NCI-H82 (cell line): ENCODE measurements around the gene RAB33A.
"Not testable (repeated sequence)": the region's sequence is repeated elsewhere in the genome, so short reads cannot be mapped to it uniquely, and the experiment has no call there.

Experiments used
- DNase-seq: peaks from one replicate; lab custom pipeline; 2025; lab: John Stamatoyannopoulos, UW

The RAB33A gene

GRCh38 chrX:130172127-130172845 lies 524 bp downstream of the RAB33A start:
- DNase-seq = peak; percentile 14

DNA sequence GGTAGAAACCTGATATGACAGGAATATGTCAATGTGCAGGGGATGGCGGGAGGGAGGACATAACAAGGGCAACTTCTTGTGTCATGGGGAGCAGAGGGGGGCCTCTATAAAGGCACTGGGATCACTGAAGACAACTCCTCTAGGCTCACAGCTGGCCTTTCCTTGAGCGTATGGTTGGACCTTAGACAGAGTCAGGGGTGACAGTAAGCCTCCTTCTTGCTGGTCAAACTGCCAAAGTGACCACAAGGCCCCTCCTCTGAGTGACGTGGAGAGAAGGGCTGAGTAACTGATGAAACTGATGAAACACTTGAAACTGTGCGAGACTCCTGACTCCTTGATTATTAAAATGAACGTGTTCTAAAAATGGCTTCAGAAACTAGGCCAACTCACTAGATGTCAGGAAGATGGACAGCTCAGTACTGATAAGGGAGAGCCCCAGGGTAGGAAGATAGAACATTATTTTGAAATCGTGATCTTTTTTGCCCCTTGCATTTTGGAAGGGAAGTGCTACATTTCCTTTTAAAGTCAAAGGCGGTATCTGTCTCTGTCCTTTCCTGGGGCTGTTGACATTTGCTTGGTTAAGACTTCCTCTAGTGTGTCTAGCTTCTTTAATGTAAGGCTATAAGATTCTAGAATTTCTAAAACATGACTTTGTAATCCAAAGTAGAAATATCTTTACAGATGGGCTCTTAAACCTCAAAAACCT lies 1.6 kb downstream of the RAB33A start:
- DNase-seq = no peak

DNA sequence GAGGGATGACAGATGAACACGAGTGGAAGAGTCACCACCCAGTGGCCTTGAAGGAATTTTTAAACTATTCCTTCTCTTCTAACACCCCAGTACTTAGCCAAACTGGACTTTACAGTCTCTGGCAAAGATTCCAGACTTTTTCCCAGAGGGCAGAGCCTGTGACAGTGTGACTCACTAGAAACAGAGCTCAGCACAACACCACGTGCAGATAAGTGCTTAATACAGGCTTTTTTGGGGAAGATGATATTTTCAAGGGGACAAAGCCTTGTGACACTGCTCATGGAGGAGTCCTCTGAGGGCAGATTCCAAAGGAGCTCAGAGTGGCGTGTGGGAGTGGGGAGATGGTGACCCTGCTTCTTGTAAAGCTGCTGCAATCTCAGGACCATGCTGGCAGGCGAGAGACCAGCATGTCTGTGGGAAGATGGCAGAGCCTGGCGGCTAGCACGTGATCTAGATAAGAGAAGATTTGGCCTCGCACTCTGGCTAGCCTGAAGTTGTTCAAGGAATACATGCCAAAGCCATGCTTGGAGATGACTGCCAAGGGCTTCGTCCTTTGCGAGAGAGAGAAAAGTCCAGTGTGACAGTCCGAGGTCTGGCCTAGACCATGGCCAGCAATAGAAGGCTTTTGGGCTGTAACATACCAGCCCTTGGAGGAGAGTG lies 2.4 kb downstream of the RAB33A start:
- no peak for DNase-seq

- DNase-seq = no peak
These were observed 3.2 kb downstream of the RAB33A start for GRCh38 chrX:130174937-130175336.

DNA sequence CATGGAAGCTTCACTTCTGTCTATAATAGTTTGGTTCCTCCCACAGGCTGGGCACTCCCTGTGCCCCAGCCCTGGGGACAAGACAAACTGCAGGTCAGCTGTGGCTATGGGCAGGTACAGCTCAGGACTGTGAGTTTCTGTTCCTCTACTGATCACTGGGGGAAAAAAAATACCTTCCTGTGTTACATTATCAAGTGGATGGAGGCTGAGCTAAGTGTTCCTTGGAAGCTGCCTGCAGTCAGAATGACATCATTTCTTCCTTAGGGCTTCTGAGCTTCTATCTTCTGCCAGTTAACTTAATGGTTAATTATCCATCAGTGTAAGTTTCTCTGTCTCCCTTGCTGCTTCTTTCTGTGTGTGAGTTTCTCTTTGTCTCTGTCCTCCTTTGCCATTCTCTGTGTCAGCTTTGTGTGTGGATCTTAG lies 4.6 kb downstream of the RAB33A start:
- DNase-seq = no peak

DNA sequence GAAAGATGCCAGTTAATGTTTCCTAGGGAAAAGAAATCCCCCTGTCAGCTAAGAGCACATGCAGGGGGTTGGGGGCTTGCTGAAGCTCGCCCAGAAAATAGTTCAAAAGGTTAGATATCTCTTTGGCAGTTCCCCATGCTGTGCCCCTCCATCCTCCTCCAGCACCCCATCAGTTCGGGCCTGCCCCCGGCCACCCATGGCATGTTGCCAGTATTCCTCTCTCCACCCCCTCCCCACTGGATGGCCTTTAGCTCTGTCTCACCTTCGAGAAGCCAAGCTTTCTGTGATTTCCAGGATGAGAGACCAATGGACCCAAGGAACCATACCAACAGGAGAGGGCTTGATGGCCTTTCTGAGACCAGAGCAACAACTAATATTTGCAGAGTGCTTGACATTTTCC lies 5.2 kb downstream of the RAB33A start:
- DNase-seq = no peak

- DNase-seq = no peak
These were observed 7.4 kb downstream of the RAB33A start for GRCh38 chrX:130179170-130179569.

GRCh38 chrX:130179579-130180215 lies 7.9 kb downstream of the RAB33A start:
- no peak for DNase-seq

- no peak for DNase-seq
These were observed 12.4 kb downstream of the RAB33A start for GRCh38 chrX:130184168-130184567.

DNA sequence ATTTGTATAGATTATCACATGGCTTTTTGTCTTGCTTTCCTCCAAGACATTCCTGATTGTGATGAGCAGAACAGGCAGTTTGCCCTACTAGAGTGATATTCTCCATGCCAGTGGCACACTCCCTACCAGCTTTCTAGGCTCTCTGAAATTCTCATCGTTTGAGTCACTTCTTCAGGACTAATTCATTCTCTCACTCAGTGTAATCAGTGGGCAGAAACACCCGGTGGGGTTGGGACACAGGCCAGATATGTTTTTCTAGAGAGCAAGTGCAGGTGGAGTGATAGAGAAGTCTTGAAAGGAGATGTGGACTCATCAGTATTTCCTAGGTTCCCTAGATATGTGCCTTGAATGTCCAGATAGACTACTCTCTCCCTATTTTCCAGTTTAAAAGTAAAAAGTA lies 13.1 kb downstream of the RAB33A start:
- no peak for DNase-seq

GRCh38 chrX:130186651-130187050 lies 14.9 kb downstream of the RAB33A start:
- peak; percentile 66 for DNase-seq

GRCh38 chrX:130190801-130191200 lies 19.0 kb downstream of the RAB33A start:
- no peak for DNase-seq

DNA sequence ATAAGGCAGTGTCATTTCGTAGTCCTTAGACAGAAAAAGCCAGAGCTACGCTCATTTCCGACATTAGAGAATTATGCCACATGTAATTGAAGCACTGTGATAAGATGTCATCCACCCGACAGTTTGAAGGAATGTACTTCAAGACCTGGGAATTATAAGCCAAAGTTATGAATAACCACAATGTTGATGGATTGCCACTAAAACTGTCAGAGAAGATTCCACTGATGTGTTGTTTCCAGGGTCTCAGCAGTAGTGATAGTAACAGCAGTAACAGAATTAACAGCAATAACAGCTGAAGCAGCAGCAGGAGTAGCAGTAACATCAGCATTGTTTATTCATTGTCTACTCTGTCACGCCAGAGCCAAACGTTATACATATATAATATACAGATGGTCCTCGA lies 24.7 kb downstream of the RAB33A start:
- DNase-seq = no peak

DNA sequence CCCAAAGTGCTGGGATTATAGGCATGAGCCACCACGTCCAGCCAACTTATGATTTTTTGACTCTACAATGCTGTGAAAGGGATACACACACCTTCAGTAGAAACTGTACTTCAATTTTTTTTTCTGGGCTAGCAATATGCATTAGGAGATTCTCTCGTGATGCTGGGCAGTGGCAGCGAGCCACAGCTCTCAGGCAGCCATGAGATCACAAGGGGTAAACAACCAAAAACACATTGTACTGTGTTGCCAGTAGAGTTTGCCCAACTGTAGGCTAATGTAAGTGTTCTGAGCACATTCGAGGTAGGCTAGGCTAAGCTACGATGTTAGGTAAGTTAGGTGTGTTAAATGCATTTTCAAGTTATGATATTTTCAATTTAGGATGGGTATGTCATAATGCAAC lies 25.7 kb downstream of the RAB33A start:
- no peak for DNase-seq

GRCh38 chrX:130204647-130205046 lies 32.9 kb downstream of the RAB33A start:
- DNase-seq = no peak

DNA sequence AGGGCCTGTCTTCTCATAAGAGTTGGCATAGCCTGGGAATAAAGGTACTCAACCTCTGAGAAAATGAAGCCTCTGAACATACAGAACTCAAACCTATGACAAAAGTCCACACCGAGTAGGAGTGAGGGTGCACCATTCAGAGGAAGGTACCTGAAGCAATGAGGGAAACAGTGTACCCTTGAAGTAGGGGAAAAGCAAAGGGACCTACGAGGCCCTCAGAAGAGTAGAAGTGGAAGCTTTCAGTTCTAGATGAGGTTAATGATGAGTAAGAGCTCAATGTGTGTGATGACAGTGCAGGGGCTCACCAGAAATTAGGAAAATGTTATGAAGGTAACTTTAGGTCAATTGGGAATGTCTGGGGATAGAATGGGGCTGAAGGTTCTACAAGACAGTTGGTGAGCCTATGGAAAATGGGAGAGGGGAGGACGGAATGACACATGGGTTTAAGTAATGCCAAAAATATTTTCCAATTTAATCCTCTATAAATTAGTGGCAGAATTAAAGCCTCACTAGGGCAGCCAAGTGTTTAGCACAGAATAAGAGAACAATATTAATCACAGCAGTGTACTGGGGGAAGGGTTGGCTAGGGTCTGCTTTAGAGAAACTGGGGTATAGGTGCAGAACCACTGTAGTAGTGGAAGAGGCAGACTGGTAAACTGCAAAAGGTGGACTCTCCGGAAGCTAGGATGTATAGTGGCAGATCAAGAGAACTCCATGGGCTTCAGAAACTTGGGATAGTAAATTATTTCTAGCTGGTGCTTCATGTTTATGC lies 39.8 kb downstream of the RAB33A start:
- DNase-seq = no peak

GRCh38 chrX:130212371-130212770 lies 40.6 kb downstream of the RAB33A start:
- DNase-seq = no peak

GRCh38 chrX:130213376-130213775 lies 41.6 kb downstream of the RAB33A start:
- DNase-seq = no peak

- no peak for DNase-seq
These were observed 44.6 kb downstream of the RAB33A start for GRCh38 chrX:130216320-130216719.

GRCh38 chrX:130224810-130225209 lies 53.0 kb downstream of the RAB33A start:
- DNase-seq = no peak

DNA sequence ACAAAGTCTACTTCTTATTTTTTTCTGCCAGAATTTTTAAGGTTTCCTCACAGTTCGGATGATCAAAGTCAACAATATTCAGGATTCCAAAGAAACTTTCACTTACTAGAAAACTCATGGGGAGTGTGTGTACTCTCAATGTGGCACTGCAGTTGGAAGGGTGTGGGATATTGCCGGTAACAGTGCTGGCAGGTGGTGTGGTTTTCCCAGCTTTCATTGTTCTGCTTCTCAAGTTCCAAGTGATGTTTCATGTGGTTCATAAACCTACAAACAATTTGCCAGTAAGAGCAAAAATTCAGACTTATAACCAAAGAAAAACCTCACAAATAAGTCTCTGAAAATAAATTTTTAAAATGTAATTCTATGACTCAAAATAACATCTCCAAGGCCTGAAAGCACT lies 57.1 kb downstream of the RAB33A start:
- no peak for DNase-seq

GRCh38 chrX:130231184-130231583 lies 59.4 kb downstream of the RAB33A start:
- DNase-seq = not testable (repeated sequence)
